ENCODE data around the gene ZNF565.

The ZNF565 gene

DNA sequence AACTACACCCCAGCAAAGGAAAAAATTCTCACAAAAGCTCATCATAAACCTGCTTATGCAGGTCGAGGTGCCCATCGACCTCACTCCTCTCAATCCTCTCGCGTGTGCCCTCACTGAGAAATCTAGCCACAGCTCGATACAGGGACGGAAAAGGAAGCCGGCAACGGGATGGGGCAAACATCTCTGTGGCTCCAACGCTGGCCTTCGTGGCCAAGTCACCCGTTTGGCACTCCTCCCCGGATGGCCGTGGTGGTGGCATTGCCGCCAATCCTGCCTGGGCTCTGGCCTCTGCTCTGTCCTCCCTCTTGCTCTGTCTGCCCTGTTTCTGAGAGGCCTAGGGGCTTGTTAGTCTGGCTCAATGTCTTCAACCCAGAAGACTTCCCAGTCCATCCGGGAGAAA, 41.6 kb upstream of the ZNF565 start:
- H3K27me3 ChIP-seq, result peaks cover 13% of the 10 kb centered on the region
- no peak overlapping the region for H3K27ac ChIP-seq
- no peaks in the 10 kb centered on the region for H3K36me3 ChIP-seq
- H3K9me3 ChIP-seq, result peaks cover 17% of the 10 kb centered on the region
- H3K4me3 ChIP-seq (ENCODE audit: low read depth in 1 of 2, low read length in 1 of 2), result no peak overlapping the region
- H3K4me1 ChIP-seq (ENCODE audit: control insufficient read depth in 1 of 2, insufficient read depth in 1 of 2, low read depth in 1 of 2, low read length in 1 of 2), result no peaks in the 10 kb centered on the region
- TF ChIP-seq, protein P1, sequence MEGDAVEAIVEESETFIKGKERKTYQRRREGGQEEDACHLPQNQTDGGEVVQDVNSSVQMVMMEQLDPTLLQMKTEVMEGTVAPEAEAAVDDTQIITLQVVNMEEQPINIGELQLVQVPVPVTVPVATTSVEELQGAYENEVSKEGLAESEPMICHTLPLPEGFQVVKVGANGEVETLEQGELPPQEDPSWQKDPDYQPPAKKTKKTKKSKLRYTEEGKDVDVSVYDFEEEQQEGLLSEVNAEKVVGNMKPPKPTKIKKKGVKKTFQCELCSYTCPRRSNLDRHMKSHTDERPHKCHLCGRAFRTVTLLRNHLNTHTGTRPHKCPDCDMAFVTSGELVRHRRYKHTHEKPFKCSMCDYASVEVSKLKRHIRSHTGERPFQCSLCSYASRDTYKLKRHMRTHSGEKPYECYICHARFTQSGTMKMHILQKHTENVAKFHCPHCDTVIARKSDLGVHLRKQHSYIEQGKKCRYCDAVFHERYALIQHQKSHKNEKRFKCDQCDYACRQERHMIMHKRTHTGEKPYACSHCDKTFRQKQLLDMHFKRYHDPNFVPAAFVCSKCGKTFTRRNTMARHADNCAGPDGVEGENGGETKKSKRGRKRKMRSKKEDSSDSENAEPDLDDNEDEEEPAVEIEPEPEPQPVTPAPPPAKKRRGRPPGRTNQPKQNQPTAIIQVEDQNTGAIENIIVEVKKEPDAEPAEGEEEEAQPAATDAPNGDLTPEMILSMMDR (IDR thresholded peaks at IDR 0.05), result no peak

DNA sequence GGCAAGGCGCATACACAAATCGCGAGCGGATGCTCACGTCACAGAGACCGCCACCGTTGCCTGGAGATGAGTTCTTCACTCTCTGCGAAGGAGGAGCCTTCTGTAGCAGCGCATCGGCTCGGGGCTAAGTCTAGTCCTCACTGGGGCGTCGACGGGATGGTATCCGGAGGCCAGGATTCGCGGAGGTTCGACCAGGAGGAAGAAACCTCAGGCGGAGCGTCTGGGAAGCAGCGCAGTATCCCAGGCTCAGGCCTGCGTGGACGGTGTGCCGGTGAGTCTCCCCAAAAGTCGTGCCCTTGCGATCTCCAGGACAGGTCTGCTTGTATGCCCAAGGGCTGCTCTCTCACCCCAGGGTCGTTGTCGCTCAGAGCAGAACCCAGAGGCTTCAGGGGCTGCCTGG, 40.9 kb upstream of the ZNF565 start:
- Histone ChIP-seq H3K9me3 (peaks cover 17% of the 10 kb centered on the region), H3K36me3 (no peaks in the 10 kb centered on the region), H3K4me1 (ENCODE audit: control insufficient read depth in 1 of 2, insufficient read depth in 1 of 2, low read depth in 1 of 2, low read length in 1 of 2) (no peaks in the 10 kb centered on the region), H3K27me3 (peaks cover 13% of the 10 kb centered on the region), H3K4me3 (ENCODE audit: low read depth in 1 of 2, low read length in 1 of 2) (no peak overlapping the region), H3K27ac (no peak overlapping the region)
- TF ChIP-seq, protein P1 (IDR thresholded peaks at IDR 0.05), result no peak

DNA sequence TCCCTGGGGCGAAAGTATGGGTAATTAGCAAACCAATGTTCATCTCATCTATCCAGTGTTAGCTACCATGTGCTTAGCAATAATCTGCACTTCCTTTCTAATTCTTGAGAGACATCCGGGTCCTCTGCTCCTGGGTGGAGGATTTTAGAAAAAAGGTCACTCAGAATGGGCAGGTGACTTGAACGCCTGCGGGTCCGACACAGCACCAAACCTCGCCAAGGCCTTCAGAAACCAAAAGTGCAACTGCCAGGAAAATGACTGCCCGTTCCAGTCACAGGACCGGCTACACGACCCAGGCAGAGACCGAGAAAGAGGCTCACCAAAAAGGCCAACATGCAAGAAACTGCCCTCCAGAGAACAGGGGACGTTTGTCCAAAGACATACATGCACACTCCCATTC, 40.4 kb upstream of the ZNF565 start:
- TF ChIP-seq, protein P1 (IDR thresholded peaks at IDR 0.05), result no peak
- no peak overlapping the region for H3K4me3 ChIP-seq (ENCODE audit: low read depth in 1 of 2, low read length in 1 of 2)
- H3K36me3 ChIP-seq, result no peaks in the 10 kb centered on the region
- H3K9me3 ChIP-seq, result peaks cover 17% of the 10 kb centered on the region
- no peaks in the 10 kb centered on the region for H3K4me1 ChIP-seq (ENCODE audit: control insufficient read depth in 1 of 2, insufficient read depth in 1 of 2, low read depth in 1 of 2, low read length in 1 of 2)
- peaks cover 13% of the 10 kb centered on the region for H3K27me3 ChIP-seq
- H3K27ac ChIP-seq, result no peak overlapping the region

DNA sequence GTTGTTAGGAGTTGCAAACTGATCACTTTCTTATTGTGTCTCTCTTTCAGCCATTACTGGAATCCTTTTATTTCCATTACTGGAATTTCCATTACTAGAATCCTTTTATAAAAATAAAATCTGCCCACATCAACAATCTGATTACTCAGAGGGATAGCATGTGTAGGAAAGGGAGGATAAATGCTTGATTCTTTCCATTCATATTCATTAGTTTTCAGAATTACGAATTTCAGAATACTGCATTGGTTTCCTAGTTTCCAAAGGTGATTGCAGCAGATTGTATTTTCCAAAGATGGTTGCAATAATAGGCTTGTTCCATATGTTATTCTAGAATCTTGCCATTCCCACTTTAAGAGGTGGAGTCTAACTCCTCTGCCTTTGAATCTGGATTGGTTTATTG, 37.6 kb upstream of the ZNF565 start:
- H3K36me3 ChIP-seq, result no peaks in the 10 kb centered on the region
- TF ChIP-seq, protein P1 (IDR thresholded peaks at IDR 0.05), result no peak
- H3K4me1 ChIP-seq (ENCODE audit: control insufficient read depth in 1 of 2, insufficient read depth in 1 of 2, low read depth in 1 of 2, low read length in 1 of 2), result no peaks in the 10 kb centered on the region
- H3K4me3 ChIP-seq (ENCODE audit: low read depth in 1 of 2, low read length in 1 of 2), result no peak overlapping the region
- no peak overlapping the region for H3K27ac ChIP-seq
- peaks cover 3% of the 10 kb centered on the region for H3K27me3 ChIP-seq
- H3K9me3 ChIP-seq, result peaks cover 6% of the 10 kb centered on the region

DNA sequence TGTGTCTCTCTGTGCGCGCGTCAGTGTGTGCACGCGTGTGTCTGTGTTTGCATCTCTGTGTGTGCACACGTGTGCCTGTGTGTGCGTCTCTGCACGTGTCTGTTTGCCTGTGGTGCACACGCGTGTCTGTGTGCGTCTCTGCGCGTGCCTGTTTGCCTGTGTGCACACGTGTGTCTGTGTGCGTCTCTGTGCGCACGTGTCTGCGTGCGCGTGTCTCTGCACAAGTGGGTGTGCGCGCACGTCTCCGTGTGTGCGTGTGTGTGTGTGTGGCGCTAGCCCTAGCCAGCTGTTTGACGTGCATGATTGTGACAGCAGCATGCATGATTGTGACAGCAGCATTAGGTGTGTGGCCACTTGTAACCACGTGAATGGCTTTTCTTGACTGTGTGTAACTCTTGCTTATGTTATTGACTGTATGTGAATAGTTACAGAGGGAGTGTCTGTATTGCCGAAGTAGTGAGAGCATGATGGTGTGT, 31.6 kb upstream of the ZNF565 start:
- Histone ChIP-seq H3K27ac (no peak overlapping the region), H3K27me3 (peaks cover 23% of the 10 kb centered on the region), H3K36me3 (no peaks in the 10 kb centered on the region), H3K4me3 (ENCODE audit: low read depth in 1 of 2, low read length in 1 of 2) (no peak overlapping the region), H3K4me1 (ENCODE audit: control insufficient read depth in 1 of 2, insufficient read depth in 1 of 2, low read depth in 1 of 2, low read length in 1 of 2) (no peaks in the 10 kb centered on the region), H3K9me3 (peaks cover 15% of the 10 kb centered on the region)
- TF ChIP-seq, protein P1 (IDR thresholded peaks at IDR 0.05), result no peak
